Loucy (cell line): ENCODE data around the gene TTLL7.

Experiments
- CTCF ChIP-seq: fragments of 200-600 bp; sonication (generic); conservative IDR thresholded peaks from 2 replicates; pipeline ENCODE4 v1.5.1; 2014; ENCODE audit warnings: mild to moderate bottlenecking, antibody characterized with exemption, low read length
- EZH2phosphoT487 ChIP-seq: fragments of 200-600 bp; IDR thresholded peaks from 2 replicates; pipeline ENCODE4 v1.6.1; 2018; ENCODE audit warnings: antibody characterized with exemption, mild to moderate bottlenecking, moderate library complexity, borderline replicate concordance

DNA sequence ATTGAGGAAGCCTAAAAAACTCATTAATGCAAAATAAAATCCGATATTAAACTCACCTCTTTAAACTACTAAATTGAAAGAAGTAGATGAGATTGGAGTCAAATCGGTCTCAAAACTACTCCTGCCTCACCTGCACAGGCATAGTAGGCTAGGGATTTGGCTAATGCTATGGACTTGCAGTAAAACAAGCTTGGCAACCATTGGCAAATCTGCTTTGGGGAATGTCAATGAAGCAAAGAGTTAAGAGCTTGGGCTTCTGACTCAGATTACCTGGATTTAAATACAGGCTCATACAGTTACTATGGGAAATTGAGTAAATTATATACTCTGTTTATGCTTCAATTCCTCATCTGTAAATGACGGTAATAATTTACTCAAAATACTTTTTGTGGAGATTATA lies 111.4 kb downstream of the TTLL7 start:
- TF ChIP-seq CTCF (no peak), EZH2phosphoT487 (no peak)
